Sciatic nerve (tissue), 2 donors: ENCODE results near the gene NMUR1. TPM values are rescaled to one million over a fixed set of nuclear protein-coding genes. Genes with fewer than 3 reads are reported as not detected.
"Not testable (repeated sequence)": the region's sequence is repeated elsewhere in the genome, so short reads cannot be mapped to it uniquely, and the experiment has no call there.

Experiments
- ATAC-seq: fragments of 200-7000 bp; cut with Tn5 transposase; one replicate; pipeline ENCODE4 v1.9.1; 2020; ENCODE audit warnings: mild to moderate bottlenecking, moderate library complexity
- DNase-seq: peaks from one replicate; pipeline ENCODE4 v3.0.0-alpha.2; 2020; ENCODE audit warnings: low spot score
- intact Hi-C: fragments of 100-400 bp; cut with DNase I; formaldehyde crosslinking; loops from one replicate; pipeline ENCODE4 v1.14.2; 2022
- total RNA-seq: library from RNA; stranded (reverse); fragmentation: NEBNext Ultra II Directional; extraction: Animal tissue kit (Norgen Biotek cat#: 25700); gene quantifications from one replicate; pipeline ENCODE4 v1.2.1, GENCODE V29; 2021
- donor health status: DM: no; HTN: no; CAD: no.
- donor health status: DM: no; HTN: no; CAD: no.

NMUR1 gene
- 1.4 TPM for total RNA-seq

- peak; percentile 65 for ATAC-seq
- intact Hi-C loops, result no loop called here
- DNase-seq, result peak; percentile 73
Observed at GRCh38 chr2:231530099-231531011, at the start of gene NMUR1. Gene NMUR1 (minus strand): TSS chr2:231530445. CDS start chr2:231530361, 84 bp downstream.

- ATAC-seq (no peak), DNase-seq (no peak)
- intact Hi-C loops, result no loop called here
Observed at GRCh38 chr2:231579560-231579959, 49.3 kb upstream of the NMUR1 start.

GRCh38 chr2:231578655-231579054 lies 48.4 kb upstream of the NMUR1 start:
- intact Hi-C loops, DNase-seq, ATAC-seq: not testable (repeated sequence)

- intact Hi-C loops, result no loop called here
- DNase-seq (no peak), ATAC-seq (no peak)
Observed at GRCh38 chr2:231576465-231576864, 46.2 kb upstream of the NMUR1 start.

- intact Hi-C loops, result no loop called here
- ATAC-seq (no peak), DNase-seq (no peak)
Observed at GRCh38 chr2:231575612-231576256, 45.5 kb upstream of the NMUR1 start.

- no peak for DNase-seq
- no peak for ATAC-seq
- intact Hi-C loops, result no loop called here
Observed at GRCh38 chr2:231573698-231574421, 43.6 kb upstream of the NMUR1 start.

- intact Hi-C loops, result no loop called here
- DNase-seq (no peak), ATAC-seq (no peak)
Observed at GRCh38 chr2:231573096-231573495, 42.9 kb upstream of the NMUR1 start.

GRCh38 chr2:231571661-231572191 lies 41.5 kb upstream of the NMUR1 start:
- DNase-seq, result no peak
- intact Hi-C loops, result no loop called here
- ATAC-seq, result no peak

- intact Hi-C loops, DNase-seq, ATAC-seq: not testable (repeated sequence)
Observed at GRCh38 chr2:231570915-231571314, 40.7 kb upstream of the NMUR1 start.

- ATAC-seq (peak; percentile 15), DNase-seq (no peak)
- intact Hi-C loops, result loop anchor here (5.0 kb wide), 1 partner anchor 33 kb away; no protein-coding TSS in a partner anchor
Observed at GRCh38 chr2:231568785-231569435, 38.7 kb upstream of the NMUR1 start.

GRCh38 chr2:231568098-231568784 lies 38.0 kb upstream of the NMUR1 start:
- no peak for DNase-seq
- intact Hi-C loops, result loop anchor here (5.0 kb wide), 1 partner anchor 34 kb away; no protein-coding TSS in a partner anchor
- no peak for ATAC-seq

- intact Hi-C loops, result loop anchor here (5.0 kb wide), 1 partner anchor 35 kb away; no protein-coding TSS in a partner anchor
- DNase-seq (no peak), ATAC-seq (no peak)
Observed at GRCh38 chr2:231567159-231567558, 36.9 kb upstream of the NMUR1 start.

GRCh38 chr2:231565887-231566594 lies 35.8 kb upstream of the NMUR1 start:
- ATAC-seq (no peak), DNase-seq (no peak)
- intact Hi-C loops, result loop anchor here (5.0 kb wide), 1 partner anchor 36 kb away; no protein-coding TSS in a partner anchor

GRCh38 chr2:231563378-231563961 lies 33.2 kb upstream of the NMUR1 start:
- intact Hi-C loops, result no loop called here
- peak; percentile 71 for DNase-seq
- peak; percentile 90 for ATAC-seq

GRCh38 chr2:231557571-231558217 lies 27.4 kb upstream of the NMUR1 start:
- ATAC-seq (peak; percentile 92), DNase-seq (peak; percentile 75)
- intact Hi-C loops, result no loop called here

GRCh38 chr2:231556981-231557380 lies 26.7 kb upstream of the NMUR1 start:
- no peak for DNase-seq
- intact Hi-C loops, result no loop called here
- no peak for ATAC-seq
